T1000 (cell line): ENCODE data around the gene RAP2B.

Experiments used
- DNase-seq: peaks from one replicate; lab custom pipeline; 2025; ENCODE audit warnings: mixed read lengths; lab: John Stamatoyannopoulos, UW

The RAP2B gene

GRCh38 chr3:153160451-153161137 lies 1.4 kb upstream of the RAP2B start:
- peak; percentile 76 for DNase-seq

DNA sequence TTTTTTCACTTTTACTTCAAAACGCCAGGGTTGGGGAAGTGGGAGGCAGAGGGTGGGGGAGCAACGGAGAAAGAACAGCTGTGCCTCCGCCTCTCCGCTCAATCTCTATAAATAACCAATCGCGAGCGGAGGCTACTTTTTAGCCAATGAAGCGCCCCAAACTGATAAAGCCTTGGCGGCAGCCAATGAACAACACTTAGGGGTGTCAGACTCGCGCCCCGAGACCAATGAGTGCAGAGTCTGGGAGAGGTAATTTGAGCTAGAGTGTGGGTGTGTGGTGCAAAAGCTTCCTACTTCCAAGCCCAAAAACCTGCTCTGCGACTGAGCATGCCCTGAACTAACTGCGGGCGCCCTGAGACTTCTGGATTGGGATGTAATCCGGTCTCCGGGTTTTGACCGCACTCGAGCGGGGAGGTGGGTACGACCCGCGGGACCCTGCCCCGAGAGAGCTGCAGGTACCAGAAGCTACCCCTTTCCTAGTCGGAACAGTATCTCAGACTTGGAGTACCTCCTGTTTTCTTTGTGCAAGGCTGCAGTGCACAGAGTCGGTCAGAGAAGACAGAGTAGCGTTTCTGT lies 800 bp upstream of the RAP2B start:
- peak; percentile 93 for DNase-seq

DNA sequence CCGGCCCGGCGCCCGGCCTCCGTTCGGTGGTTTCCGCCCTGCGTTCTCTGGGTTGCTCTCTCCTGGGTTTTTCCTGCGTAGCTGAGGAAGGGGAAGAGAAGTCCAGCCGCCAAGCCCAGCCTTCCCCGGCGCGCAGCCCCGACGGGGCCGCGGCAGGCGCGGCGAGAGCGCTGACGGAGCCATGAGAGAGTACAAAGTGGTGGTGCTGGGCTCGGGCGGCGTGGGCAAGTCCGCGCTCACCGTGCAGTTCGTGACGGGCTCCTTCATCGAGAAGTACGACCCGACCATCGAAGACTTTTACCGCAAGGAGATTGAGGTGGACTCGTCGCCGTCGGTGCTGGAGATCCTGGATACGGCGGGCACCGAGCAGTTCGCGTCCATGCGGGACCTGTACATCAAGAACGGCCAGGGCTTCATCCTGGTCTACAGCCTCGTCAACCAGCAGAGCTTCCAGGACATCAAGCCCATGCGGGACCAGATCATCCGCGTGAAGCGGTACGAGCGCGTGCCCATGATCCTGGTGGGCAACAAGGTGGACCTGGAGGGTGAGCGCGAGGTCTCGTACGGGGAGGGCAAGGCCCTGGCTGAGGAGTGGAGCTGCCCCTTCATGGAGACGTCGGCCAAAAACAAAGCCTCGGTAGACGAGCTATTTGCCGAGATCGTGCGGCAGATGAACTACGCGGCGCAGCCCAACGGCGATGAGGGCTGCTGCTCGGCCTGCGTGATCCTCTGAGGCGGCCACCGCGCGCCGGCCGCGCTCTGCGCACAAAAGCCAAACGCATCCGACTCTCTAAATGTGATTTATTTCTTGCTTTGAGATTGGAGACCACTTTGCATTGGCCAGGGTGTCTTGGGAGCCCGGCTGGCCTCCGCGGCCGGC lies 727 bp downstream of the RAP2B start:
- no peak for DNase-seq

DNA sequence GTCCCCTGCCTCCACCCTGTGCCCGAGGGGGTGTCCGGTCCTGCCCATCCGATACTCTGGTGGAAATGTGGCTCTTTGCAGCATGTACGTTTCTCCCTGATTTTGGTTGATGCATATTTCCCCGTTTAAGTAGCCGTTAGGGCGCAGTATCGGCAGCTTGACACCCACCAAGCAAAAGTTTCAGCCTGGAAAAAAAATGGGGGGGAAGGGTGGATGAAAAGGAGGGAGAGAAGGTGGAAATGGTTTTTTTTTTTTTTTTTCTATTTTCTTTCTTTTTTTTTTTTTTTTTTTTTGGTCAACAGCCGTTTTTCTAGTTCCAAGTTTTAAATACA lies 1.3 kb downstream of the RAP2B start:
- DNase-seq, result no peak

DNA sequence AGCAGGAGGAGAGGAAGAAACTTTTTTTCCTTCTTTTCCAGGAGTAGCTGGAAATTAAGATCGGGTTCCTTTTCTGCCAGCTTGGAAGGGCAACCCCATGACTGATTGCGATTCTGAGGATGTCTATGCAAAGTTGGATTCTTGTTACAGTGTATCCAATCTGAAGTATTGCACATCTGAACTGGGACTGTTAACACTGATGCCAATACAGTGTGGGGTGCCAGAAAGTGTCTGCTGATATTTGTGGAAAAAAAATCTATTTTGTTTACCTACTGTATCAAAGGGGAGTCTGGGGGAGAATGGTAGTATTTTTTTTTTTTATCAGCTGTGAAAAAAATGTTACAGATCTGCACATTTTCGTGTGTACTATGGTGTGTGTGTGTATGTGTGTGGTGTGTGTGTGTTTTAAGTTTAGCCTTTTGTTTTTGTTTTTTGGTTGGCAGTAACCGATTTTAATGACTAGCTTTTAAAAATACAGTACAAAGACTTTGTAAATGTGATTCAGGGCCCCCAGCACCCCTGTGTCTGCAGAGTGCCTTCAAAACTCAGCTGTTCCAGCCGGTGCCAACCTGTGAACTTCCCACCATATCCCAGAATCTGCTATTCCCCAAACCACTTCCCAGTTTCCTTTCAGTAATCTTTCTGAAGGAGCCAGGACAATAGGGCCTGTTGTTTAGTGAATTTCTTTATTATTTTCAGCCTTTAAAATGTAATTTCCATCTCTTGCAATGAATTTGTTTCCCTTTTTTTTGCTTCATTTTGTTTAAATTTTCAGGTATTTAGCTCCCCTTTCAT lies 1.9 kb downstream of the RAP2B start:
- DNase-seq, result no peak

- DNase-seq, result no peak
Observed at GRCh38 chr3:153165261-153165681, 3.2 kb downstream of the RAP2B start.

DNA sequence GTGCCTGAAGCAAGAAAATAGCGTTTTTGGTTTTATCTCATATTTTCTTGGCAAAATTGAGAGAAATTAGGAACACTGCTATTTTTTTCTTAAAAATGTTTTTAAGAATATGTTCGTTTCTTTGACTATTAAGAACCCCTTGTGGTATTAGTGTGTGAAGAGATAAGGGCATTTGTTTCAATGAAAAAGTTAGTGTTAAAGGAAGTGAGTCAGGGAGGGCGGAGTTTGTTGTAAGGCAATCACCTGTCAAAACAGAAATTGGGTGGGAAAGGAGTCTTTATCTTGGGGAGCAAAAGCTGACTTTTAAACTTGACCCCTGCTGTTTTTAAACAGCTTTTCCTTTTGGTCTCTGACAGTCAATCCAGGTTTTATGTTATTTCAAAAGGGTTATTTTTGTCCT lies 4.2 kb downstream of the RAP2B start:
- no peak for DNase-seq

DNA sequence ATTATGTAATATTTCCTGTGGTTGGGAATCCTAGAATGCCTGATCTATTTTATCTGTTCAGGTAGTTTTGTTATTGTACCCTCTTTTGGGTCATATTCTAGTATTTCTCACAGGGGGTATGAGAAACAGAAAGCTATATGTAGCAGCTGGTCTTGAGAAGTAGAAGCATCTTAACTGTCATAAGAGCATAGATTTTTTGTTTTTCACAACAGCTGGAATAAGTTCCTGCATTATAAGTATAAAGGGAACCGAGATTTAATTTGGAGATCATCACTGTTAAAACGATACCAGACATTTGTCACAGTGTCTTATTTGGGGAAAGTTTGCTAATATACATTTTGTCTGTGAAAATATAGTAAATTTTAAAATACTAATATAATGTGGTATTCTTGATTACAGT lies 4.8 kb downstream of the RAP2B start:
- no peak for DNase-seq

- no peak for DNase-seq
Observed at GRCh38 chr3:153169793-153170383, 7.9 kb downstream of the RAP2B start.

GRCh38 chr3:153171256-153171655 lies 9.2 kb downstream of the RAP2B start:
- DNase-seq, result no peak

GRCh38 chr3:153171918-153172317 lies 9.9 kb downstream of the RAP2B start:
- DNase-seq, result no peak

DNA sequence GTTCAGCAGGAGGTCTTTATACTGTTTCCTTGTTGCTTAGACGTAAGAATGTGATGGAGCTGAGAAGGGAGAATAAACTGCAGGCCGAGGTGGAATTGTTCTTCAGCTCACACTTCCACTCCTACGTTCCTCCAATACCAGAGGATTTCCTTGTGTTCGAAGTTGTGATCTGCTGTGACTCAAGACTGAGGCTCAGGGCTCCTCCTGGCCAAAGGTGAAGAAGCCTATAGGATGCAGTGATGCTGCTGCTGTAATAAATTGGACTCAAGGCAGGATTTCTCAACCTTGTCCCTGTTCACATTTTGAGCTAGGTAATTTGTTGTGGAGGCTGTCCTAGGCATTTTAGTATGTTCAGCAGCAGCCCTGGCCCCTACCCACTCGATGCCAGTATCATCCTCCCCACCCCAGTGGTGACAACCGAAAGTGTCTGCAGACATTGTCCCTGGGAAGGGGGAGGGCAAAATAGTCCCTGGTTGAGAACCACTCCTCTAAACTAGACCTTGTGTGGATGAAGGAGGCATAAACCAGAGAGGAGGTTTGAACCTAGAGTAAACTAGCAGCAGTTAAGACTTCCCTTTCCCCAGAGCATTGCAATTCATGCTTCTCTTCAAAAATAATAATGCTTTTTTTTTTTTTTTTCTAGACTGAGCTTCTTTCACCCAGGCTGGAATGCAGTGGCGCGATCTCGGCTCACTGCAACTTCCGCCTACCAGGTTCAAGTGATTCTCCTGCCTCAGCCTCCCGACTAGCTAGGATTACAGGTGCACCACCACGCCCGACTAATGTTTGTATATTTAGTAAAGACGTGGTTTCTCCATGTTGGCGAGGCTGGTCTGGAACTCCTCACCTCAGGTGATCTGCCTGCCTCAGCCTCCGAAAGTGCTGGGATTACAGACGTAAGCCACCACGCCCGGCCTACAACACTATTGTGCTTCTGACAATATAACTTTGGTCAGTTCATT lies 11.1 kb downstream of the RAP2B start:
- DNase-seq, result no peak

- DNase-seq, result no peak
Observed at GRCh38 chr3:153173758-153174516, 11.9 kb downstream of the RAP2B start.

- no peak for DNase-seq
Observed at GRCh38 chr3:153176197-153176596, 14.2 kb downstream of the RAP2B start.

GRCh38 chr3:153180860-153181372 lies 18.9 kb downstream of the RAP2B start:
- DNase-seq, result no peak

- DNase-seq, result no peak
Observed at GRCh38 chr3:153182501-153183293, 20.7 kb downstream of the RAP2B start.

DNA sequence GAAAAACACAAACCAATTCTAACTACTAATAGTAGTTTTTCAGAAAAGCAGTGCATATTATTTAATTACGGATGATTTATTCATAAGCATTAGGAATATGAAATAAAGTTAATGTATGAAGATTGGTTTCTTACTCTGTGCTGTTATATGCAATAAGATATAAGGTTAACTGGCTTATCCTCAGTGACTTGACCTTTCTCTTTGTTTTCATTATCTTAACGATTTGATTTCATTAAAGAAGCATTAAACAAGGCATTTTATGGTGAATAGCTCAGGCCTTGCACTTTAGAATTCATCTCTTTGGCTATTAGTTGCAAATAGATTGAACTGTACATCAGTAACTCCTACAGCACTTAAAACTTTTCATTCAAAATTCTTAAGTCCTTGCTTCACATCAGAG lies 28.9 kb downstream of the RAP2B start:
- DNase-seq, result no peak

- DNase-seq, result no peak
Observed at GRCh38 chr3:153192327-153192726, 30.3 kb downstream of the RAP2B start.
